GM12865 (cell line): ENCODE measurements around the gene GATB.

Experiments used
- DNase-seq: peaks from one replicate; pipeline ENCODE4 v3.0.0; 2010; ENCODE audit warnings: low read depth
- H3K4me3 ChIP-seq: 2 replicates; pipeline ENCODE4 v1.5.1; 2011; ENCODE audit warnings: mild to moderate bottlenecking, low read depth, low read length, control low read depth
- TF ChIP-seq, protein P1 (sequence below): IDR thresholded peaks from 2 replicates; pipeline ENCODE4 v1.5.1; 2011; ENCODE audit warnings: low read length, control low read depth, low read depth, inconsistent platforms; ENCODE audit not compliant: insufficient read depth; ENCODE audit errors: missing control alignments

Gene GATB, protein sequence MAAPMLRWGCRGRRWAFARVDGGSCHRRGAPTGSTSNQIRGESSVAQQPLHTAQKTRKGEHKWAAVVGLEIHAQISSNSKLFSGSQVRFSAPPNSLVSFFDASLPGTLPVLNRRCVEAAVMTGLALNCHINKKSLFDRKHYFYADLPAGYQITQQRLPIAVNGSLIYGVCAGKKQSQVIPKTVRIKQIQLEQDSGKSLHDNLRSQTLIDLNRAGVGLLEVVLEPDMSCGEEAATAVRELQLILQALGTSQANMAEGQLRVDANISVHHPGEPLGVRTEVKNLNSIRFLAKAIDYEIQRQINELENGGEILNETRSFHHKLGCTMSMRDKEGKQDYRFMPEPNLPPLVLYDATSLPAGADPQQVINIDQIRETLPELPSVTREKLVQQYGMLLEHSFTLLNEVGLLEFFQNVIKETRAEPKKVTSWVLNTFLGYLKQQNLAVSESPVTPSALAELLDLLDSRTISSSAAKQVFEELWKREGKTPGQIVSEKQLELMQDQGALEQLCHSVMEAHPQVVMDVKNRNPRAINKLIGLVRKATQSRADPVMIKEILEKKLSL

DNA sequence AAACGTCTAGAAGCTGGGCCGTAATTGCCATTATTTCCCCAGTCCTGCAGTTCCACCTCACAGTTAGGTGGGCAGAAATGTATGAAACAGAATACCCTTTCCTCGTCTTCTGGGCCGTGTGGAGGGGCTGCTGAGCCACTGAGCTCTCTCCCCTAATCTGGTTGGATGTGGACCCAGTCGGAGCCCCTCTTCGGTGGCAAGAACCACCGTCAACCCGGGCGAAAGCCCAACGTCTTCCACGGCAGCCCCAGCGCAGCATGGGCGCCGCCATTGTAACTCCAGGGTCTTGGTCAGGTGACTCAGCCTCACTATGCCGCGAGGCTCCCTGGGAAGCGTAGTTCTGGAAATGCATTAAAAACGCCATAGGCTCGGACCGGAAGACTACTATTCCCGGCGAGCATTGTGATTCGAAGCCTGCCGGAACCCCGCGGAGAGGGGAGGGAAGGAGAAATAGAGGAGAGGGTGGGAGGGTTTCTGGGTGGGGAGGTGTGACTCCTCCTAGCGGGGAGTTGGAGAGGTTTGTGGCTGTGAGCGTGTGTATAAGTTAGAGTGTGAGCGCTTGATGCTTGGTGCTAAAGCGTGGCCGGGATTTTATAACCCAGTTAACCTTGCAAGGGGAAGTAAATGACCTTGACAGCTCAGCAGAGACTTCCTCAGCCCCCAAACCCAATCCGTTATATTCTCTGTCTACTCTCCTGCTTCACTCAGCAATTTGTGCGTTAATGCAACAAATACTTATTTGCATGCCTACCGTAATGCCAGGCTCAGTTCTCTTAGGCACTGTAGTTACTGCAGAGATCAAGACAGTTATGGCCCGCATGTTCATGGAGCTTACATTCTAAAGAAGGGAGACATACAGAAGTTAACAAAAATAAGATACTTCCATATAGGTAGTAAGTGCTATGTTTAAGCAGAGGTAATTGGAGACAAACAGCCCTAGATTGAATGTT is at the start of gene GATB:
GATB (minus strand) TSS at position 296 of the 950 bp plus-strand sequence; CDS start at position 271, 25 bp downstream.
- DNase-seq, result peak; percentile 96
- TF ChIP-seq, protein P1, sequence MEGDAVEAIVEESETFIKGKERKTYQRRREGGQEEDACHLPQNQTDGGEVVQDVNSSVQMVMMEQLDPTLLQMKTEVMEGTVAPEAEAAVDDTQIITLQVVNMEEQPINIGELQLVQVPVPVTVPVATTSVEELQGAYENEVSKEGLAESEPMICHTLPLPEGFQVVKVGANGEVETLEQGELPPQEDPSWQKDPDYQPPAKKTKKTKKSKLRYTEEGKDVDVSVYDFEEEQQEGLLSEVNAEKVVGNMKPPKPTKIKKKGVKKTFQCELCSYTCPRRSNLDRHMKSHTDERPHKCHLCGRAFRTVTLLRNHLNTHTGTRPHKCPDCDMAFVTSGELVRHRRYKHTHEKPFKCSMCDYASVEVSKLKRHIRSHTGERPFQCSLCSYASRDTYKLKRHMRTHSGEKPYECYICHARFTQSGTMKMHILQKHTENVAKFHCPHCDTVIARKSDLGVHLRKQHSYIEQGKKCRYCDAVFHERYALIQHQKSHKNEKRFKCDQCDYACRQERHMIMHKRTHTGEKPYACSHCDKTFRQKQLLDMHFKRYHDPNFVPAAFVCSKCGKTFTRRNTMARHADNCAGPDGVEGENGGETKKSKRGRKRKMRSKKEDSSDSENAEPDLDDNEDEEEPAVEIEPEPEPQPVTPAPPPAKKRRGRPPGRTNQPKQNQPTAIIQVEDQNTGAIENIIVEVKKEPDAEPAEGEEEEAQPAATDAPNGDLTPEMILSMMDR, result peak; percentile 55
- peak within 1 kb of the TSS; percentile 92 for H3K4me3 ChIP-seq

DNA sequence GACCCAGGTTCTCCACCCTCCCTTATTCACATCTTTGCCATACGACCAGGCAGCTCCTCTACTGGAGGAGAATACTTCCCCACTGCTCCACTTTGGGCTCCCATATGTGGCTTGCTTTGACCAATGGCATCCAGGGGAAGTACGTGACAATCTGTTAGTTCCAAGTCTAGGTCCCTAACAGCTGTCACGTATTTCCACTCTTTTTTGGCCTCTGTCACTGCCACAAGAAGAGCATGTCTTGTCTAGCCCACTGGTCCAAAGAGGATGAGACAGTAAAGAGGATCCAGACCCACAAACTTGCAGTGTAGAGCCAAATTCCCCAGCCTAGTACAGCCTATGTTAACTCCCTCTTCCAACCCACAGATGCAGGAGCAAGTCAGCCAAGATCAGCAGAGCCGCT is 49.7 kb upstream of the GATB start:
- TF ChIP-seq, protein P1, result no peak
- H3K4me3 ChIP-seq, result no peak overlapping the region
- DNase-seq, result no peak

DNA sequence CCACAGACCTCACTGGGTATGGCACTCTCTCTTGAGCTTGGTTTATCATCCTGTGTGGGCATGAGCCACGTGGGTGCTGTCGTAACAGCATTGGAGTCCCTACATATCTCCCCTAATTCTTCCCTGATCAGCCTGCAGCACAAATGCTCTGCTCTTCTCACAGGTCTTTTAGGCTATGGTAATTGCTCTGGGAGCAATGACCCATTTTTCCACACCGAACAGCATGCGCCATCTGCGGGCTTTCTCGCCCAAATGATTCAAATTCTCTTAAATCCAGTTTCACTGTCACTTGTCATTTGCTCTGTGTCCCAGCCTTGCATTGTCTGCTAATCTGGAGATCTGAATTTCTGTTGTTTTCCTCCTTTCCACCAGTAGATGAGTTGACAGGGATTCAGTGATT is 48.9 kb upstream of the GATB start:
- no peak overlapping the region for H3K4me3 ChIP-seq
- TF ChIP-seq, protein P1, result no peak
- no peak for DNase-seq

DNA sequence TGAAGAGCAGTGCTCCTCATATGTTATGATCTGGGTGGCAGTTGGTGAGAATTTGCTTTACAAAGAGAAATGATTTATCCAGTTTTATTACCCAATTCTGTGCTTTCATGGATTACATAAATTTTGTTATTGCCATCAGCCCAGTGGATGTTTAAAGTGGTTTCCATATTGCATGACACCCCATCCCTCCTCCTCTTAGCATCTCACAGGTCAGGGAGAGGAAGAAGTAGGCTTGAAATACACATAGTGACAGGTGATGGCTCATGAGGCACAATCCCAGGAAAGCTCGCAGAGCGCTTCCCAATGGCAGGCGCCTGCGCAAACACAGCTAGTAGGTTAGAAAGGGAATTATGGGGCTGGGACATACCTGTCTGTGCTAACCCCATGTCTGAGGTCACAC is 47.7 kb upstream of the GATB start:
- no peak for DNase-seq
- no peak overlapping the region for H3K4me3 ChIP-seq
- TF ChIP-seq, protein P1, result no peak

DNA sequence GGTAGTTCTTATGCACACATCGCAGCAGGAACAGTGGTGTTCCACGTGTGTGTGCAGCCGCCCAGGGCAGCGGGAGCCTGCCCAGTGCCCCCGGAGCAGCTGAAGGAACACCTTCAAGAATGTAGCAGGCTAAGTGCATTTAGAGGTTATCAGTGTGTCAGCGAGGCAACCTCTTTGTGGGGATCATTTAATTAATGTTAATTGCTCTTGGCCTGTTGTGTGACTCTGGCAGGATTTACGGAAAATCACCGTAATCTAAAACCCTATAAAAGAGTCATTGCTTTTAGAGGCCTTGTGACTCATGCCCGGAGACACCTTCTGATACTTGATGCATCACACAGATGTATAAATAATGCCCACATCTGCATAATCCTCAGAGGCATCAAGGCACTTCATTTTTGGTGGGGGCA is 47.3 kb upstream of the GATB start:
- no peak for DNase-seq
- no peak overlapping the region for H3K4me3 ChIP-seq
- TF ChIP-seq, protein P1, result no peak

DNA sequence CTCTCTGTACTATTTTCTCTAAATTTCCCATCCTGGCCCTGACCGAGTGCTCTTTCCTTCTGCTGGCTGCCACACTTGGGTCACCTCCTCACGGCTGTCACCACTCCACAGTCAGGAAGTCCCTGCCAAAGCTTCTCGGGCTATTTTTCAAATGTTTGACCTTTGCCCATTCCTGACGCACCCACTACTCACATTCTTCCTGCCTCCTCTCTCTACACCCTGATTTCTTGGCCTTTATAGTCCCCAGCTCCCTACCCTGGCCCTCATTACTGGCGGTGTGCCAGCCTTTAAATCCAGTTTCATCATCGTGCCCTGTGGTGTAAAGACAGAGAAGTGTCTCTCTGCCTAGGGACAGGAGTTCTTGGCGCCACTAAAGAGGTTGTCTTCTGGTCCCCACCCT is 46.4 kb upstream of the GATB start:
- TF ChIP-seq, protein P1, result no peak
- no peak for DNase-seq
- no peak overlapping the region for H3K4me3 ChIP-seq
